HG03135 (cell line): Measurements from ENCODE around the gene NDUFB11.

Experiments used
- ATAC-seq: cut with Tn5 transposase; IDR thresholded peaks from one replicate; pipeline ENCODE4 v1.9.1; 2021; ENCODE audit warnings: mild to moderate bottlenecking, moderate library complexity; ENCODE audit not compliant: unreplicated experiment

NDUFB11 gene

DNA sequence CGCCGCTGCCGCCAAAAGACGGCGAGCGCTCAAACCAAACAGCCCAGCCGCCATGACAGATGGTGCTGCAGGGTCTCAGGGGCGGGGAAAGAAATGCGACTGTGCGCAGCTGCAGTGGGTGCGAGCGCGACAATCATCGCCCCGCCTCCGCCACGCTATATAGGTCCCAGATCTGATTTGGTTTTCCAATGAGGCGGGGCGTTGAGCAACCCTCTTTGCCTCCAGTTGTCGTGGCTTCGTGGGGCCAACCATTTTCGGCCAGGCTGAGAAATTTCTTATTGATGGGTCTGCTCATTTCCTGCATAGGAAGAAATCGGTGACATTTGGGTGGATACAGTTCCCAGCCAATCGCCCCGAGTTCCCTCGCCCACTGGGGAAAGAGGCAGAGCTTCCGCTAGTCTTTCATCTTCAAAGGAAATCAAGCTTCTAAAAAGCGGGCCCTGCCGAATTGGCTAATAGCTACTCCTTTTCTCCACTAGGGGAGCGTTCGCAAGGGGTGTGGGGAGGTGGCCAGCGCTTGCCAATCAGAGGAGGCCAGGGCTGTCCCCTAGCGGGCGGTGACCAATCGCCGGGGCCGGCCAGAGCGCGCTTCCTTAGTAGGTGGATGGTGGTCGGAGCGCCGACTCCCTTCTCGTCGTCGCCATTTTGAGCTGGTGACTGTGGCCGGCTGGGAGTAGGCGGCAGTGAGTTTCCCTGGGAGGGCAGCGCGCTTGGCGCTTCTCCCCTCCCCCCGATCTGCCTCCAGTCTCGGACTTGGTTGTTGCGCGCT is at the start of gene NDUFB11, which contains the start of gene RBM10:
Gene NDUFB11, minus strand, starts transcription at position 77 of the 769 bp plus-strand sequence. Its CDS starts 23 bp downstream, at position 54.
Gene RBM10, plus strand, starts transcription at position 596 of the 769 bp plus-strand sequence. CDS start 2,261 bp downstream, outside the sequence.
- ATAC-seq = peak; percentile 90

DNA sequence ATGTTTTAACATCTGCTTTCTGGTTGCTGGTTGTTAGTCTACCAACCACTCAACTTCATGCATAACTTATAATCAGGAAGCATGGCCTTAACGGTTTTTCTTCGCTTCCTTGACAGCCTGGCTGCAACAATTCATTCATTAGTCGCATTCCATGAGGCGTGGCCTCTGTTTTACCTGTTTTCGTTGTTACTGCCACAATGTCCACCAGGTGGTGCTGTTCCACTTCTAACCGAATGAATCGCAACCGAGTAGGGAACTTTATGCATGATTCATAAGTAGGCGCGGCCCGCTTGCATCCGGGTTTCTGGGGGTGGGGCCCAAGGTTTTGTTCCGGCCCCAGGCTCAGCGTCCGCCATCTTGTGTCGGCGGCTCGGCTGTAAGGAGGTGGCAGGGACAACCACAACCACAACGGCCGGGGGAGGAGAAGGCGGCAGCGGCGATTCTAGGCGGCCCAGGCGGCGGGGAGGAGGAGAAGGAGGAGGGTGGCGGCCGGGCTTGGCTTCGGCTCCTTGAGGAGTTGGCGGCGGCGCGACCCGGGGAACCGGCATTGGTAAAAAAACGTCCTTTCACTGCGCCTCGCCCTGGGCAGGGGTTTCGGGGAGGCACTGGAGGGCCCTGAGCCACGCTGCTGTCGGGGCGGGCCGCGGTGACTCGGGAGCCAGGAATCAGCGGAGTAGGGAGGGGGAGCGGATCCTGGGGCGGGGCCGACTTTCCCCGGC is 49.1 kb upstream of the NDUFB11 start, which contains the start of gene UBA1:
Gene UBA1, plus strand, starts transcription at position 355 of the 719 bp plus-strand sequence. CDS start 4,974 bp downstream, outside the sequence.
- ATAC-seq = peak; percentile 79

- no peak for ATAC-seq
These were observed 47.4 kb upstream of the NDUFB11 start for GRCh38 chrX:47191806-47192401.

DNA sequence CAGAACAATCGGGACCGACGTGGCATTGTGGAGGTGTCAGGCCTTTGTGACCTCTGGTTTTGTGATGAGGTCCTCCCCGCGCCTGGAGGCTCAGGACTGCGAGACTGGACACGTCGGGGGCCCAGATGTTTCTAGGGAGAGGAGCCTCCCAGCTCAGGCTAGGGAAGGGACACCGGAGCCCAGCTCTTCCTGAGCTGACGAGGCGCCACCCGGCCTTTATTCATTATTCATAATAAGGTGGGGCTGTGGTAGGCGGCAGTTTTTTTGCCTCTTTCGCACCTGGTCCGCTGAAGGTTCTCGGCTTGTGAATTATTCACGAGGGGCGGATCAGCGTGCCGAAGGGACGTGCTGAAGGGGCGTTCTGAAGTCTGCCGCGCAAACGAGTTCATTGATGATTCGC is 46.8 kb upstream of the NDUFB11 start:
- no peak for ATAC-seq

DNA sequence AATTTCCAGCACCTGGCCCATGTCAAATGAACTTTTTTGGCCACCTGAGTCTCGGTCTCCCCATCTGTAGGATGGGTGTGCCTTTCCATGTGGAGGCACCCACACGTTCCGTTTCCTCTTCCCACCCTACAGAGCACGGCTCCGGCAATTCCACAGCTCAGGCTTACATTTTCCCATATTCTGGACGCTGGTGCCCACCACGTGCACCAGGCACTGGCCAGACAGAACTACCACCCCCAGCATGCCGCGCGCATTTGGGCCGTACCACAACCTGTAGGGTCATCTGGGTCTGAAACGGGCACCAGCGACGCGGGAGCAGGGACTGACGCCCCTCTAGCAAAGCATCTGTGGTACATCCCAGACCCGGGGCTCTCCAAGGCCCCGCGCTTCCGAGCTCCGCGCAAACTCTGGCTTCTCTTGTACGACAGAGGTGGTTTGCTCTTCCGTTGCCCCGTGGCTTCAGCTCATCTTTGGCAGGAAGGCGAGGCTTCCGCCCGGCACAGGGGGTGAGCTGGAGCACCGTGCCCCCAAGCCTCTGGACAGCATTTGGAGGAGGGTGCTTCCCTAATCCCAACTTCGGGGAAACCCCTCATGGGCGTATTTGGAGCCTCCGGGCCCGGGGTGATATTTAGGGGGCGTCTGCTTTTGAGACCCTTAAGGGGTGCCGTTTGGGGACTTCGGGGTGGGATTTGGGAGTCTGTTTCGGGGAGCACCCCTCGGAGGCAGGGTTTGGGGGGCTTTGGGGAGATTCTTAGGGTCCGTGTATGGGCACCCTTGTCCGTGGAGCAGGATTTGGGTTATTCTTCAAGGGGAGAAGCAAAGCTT is 46.2 kb upstream of the NDUFB11 start:
- ATAC-seq = peak; percentile 38

DNA sequence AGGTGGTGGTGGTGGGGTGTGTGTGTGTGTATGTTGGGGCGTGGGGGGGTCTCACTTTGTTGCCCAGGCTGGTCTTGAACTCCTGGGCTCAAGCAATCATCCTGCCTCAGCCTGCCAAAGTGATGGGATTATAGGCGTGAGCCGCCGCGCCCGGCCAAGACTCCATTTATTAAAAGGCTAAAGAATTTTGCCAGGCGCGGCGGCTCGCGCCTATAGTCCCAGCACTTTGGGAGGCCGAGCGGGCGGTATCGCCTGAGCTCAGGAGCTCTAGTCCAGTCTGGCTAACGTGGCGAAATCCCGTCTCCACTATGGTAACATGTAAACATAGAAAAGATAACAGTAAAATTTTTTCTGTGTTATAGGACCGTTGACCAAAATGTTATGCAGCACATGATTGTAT is 45.4 kb upstream of the NDUFB11 start:
- no peak for ATAC-seq

DNA sequence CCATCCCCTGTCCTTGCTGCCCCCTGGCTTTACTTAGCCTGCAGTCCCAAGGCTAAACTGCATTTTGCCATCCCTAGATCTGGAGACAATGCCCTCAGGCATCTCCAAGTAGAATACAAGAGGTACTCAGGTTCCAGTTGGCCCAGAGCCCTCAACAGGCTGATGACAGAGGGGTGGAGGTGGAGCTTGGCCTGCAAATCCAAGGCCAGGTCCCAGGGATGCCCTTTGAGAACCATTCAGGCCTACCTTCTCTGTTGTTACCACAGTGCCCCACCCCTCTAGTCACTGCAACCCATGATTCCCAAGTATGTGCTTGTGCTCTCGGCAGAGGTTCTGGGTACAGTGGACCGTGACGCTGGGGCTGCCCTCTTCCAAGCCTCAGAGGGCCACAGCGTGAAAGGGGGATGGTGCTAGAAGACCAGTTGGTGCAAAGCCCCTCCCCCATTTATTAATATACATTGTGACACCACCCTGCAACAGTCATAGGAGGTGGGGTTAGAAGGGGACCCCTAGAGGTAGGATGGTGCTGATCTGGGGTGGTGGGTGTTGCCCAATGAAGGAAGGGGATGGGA is 42.7 kb upstream of the NDUFB11 start:
- ATAC-seq = no peak

- ATAC-seq = no peak
These were observed 41.7 kb upstream of the NDUFB11 start for GRCh38 chrX:47186096-47186740.

DNA sequence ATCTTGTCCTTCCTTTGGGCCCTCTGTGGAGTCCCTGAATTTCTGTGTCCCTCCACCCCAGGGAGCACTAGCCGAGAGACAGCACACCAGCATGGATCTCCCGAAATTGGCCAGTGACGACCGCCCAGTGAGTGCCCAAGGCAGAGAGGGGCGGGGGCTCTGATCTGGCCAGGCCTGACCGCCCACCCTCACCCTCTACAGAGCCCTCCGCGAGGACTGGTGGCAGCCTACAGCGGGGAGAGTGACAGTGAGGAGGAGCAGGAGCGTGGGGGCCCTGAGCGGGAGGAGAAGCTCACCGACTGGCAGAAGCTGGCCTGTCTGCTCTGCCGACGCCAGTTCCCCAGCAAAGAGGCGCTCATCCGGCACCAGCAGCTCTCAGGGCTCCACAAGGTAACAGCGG is 40.7 kb upstream of the NDUFB11 start:
- no peak for ATAC-seq

DNA sequence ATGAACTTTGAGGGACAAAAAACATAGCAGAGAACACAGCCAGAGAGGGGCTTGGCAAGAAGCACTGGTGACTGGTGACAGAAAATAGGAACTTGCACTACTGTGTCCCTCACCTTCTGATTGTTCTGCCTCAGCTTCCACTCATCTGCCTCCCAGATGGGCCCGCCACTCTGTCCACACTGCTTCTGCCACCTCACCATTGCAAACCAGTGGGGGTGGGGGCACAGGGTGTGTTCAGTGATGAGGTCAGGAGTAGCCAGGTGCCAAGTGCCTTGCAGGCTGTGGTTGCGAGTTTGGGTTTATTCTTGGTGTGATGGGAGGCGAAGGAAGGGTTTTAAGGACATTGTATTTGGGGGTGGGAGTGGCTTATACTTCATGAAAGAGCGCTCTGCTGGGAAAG is 40.0 kb upstream of the NDUFB11 start:
- ATAC-seq = no peak

DNA sequence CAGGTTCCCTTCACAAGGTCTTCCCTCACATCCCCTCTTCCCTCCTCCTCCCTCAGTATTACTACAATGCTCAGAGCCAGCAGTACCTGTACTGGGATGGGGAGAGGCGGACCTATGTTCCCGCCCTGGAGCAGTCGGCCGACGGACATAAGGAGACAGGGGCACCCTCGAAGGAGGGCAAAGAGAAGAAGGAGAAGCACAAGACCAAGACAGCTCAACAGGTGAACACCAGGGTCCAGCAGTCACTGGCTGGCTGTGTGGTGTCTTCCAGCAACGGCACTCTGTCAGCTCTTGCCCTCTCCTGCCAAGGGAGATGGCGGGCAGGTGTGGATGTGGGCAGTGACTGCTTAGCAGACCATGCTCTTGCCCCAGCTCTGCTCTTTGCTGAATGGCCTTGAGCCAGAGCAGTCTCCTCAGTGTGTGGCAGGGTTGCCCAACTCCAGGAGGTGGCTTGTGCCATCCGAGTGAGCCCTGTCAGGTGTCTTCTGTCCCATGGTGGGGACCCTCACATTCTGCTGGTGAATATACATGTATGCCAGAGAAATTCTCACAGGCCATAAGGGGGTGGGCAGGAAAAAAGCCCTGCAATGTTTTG is 37.7 kb upstream of the NDUFB11 start:
- no peak for ATAC-seq

DNA sequence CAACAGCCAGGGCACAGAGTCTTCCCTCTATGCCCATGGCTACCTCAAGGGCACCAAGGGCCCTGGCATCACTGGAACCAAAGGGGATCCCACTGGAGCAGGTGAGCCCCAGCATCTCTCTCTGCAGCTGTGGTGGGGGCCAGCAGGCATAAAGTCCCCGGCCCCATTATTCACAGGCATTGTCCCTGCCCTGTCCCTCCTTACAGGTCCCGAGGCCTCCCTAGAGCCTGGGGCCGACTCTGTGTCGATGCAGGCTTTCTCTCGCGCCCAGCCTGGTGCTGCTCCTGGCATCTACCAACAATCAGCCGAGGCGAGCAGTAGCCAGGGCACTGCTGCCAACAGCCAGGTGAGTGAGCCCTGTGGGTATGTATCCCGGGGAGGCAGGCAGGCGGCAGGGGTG is 36.8 kb upstream of the NDUFB11 start:
- no peak for ATAC-seq

DNA sequence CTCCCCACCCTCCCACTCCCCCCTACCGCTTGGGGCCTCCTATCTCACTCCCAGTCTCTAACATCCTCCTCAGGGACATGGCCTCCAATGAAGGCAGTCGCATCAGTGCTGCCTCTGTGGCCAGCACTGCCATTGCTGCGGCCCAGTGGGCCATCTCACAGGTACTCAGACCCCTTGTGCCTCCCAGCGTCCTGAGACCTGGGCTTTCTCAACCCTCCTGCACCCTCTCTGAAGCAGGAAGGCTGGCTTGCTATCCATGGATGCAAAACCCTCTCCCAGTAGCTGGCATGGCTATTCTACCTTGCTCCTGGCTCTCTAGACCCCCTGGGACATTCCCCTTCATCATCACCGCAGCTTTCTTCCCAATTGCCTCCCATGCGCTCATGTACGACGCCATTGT is 35.8 kb upstream of the NDUFB11 start:
- ATAC-seq = no peak

DNA sequence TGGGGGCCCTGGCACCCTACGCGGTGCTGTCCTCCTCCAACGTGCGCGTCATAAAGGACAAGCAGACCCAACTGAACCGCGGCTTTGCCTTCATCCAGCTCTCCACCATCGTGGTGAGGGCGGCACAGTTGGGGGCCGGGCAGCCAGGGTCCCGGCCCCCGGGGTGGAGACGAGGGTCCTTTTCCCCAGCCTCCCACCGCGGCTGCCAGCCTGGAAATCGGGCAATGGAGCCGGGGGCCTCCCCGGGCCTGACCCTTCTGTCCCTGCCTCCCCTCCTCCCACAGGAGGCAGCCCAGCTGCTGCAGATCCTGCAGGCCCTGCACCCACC is 35.4 kb upstream of the NDUFB11 start:
- no peak for ATAC-seq

DNA sequence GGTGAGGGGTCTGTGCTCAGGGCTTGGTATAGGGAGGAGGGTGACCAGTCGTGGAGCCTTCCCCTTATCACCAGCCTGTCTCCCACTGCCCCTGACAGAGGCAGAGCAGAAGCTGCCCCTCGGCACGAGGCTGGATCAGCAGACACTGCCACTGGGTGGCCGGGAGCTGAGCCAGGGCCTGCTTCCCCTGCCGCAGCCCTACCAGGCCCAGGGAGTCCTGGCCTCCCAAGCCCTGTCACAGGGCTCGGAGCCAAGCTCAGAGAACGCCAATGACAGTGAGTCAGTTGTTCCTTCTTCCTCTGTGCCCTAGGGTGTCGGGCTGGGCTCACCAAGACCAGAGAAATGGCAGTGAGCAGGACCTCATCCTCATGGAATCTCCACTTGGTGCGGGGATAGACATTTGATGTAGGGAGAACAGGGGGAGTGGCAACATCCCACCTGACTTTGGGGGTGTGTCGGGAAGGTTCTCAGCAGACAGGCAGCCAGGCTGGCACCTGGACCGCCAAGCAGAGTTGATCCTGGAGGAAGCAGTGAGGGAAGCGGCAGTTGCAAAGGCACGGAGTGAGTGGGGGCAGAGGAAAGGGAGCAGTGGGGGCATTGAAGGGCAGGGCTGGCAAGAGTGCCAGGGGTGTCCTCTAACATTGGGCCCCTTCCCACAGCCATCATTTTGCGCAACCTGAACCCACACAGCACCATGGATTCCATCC is 34.9 kb upstream of the NDUFB11 start:
- no peak for ATAC-seq

DNA sequence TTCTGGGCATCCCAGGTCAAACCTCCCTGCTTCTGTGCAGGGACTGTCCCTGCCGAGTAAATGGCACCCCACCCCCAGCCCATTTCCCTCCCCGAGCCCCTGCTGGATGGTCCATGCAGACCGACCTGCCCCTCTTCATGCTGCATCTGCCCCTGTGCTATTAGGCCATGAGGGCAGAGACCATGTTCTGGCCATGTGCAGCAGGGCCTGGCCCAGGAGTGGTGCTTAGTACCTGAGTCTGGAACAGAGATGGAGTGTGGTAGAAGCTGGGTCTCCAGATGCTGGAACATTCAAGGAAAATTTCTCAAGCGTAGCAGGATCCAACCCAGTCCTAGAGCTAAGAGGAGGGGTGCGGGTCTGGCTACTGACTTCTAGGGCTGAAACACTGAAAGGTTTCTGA is 33.8 kb upstream of the NDUFB11 start:
- no peak for ATAC-seq

DNA sequence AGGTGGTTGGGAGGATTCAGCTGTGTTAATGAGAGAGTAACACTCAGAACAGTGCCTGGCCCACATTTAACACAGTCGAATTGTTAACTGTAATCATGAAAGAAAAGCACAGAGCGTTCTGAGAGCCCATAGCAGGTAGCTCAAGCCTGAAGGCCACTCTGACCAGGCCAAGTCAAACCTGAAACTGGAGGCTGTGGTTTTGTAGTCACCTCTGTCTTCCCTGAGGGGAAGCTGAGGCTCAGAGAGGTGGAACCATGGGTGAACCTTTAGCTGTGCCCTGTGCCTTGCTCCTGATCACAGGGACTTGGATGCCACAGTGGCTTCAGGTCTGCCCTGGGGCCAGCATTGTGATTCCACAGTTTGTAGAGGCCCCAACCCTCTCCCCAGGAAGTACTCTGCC is 32.6 kb upstream of the NDUFB11 start:
- ATAC-seq = no peak

- no peak for ATAC-seq
These were observed 31.7 kb upstream of the NDUFB11 start for GRCh38 chrX:47176101-47176740.

- ATAC-seq = no peak
These were observed 31.1 kb upstream of the NDUFB11 start for GRCh38 chrX:47175588-47175980.
